Thymus (tissue), 11 donors: Measurements from ENCODE around the gene ARRDC5. TPM values are rescaled to one million over a fixed set of nuclear protein-coding genes. Genes with fewer than 3 reads are reported as not detected.
"Not testable (repeated sequence)": the region's sequence is repeated elsewhere in the genome, so short reads cannot be mapped to it uniquely, and the experiment has no call there.

ENCODE experiments used
- DNase-seq, 9 donors: peaks; one replicate each; pipeline ENCODE4 v3.0.0-alpha.2; 2013; ENCODE audit warnings: low spot score in 9 of 9, low read depth in 6 of 9, missing footprints in 1 of 9
- H3K27ac ChIP-seq, 2 donors: one replicate each; pipeline ENCODE4 v1.5.1; 2013; ENCODE audit warnings: control low read depth in 1 of 2, low read depth in 1 of 2, low read length in 1 of 2, mild to moderate bottlenecking in 1 of 2, moderate library complexity in 1 of 2
- H3K27me3 ChIP-seq, 2 donors: one replicate each; pipeline ENCODE4 v1.5.1; 2013; ENCODE audit warnings: low read length in 1 of 2; ENCODE audit not compliant: control insufficient read depth in 2 of 2, insufficient read depth in 1 of 2
- H3K36me3 ChIP-seq, 2 donors: one replicate each; pipeline ENCODE4 v1.5.1; 2013; ENCODE audit warnings: low read length in 1 of 2, mild to moderate bottlenecking in 1 of 2, moderate library complexity in 1 of 2; ENCODE audit not compliant: control insufficient read depth in 2 of 2, insufficient read depth in 2 of 2
- H3K4me1 ChIP-seq, 2 donors: one replicate each; pipeline ENCODE4 v1.5.1; 2013; ENCODE audit warnings: low read length in 2 of 2; ENCODE audit not compliant: control insufficient read depth in 2 of 2, insufficient read depth in 2 of 2
- H3K4me3 ChIP-seq, 2 donors: one replicate each; pipeline ENCODE4 v1.5.1; 2013; ENCODE audit warnings: low read length in 2 of 2, control low read depth in 1 of 2, mild to moderate bottlenecking in 1 of 2
- H3K9me3 ChIP-seq, 2 donors: one replicate each; pipeline ENCODE4 v1.5.1; 2013; ENCODE audit warnings: low read length in 1 of 2, mild to moderate bottlenecking in 1 of 2; ENCODE audit not compliant: control insufficient read depth in 2 of 2, insufficient read depth in 1 of 2
- WGBS: extraction: QIAGEN DNeasy Blood & Tissue Kit; methylation state at CpG from one replicate; pipeline ENCODE4 v1.1.7; 2013; 5-methylcytosine and 5-hydroxymethylcytosine counted together
- polyA plus RNA-seq: library from polyadenylated mRNA; stranded (reverse); fragments of 200-250 nt; gene quantifications from one replicate; pipeline ENCODE4 v1.2.3, GENCODE V29; 2013
- total RNA-seq: library from RNA; stranded (reverse); fragments of 120-200 nt; gene quantifications from one replicate; pipeline ENCODE4 v1.2.4, GENCODE V29; 2013
- donor health status: healthy.

The ARRDC5 gene
- total and polyA plus RNA-seq, 2 donors = 0.66 to 3.0 TPM

DNA sequence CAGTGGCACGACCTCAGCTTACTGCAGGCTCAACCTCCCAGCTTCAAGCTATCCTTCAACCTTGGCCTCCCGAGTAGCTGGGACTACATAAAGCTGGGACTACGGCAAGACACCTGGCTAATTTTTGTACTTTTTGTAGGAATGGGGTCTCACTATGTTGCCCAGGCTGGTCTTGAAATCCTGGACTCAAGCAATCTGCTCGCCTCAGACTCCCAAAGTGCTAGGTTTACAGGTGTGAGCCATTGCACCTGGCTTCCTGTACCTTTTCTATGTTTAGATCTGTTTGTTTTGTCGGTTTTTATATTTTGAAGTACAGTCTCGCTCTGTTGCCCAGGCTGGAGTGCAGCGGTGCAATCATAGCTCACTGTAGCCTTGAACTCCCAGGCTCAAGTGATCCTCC, 53.7 kb downstream of the ARRDC5 start:
- H3K36me3 ChIP-seq = peaks cover 42 to 67% of the 10 kb centered on the region in 2 donors
- WGBS = 97% methylated on average over 7 of the region's 7 CpGs
- DNase-seq = no peak
- H3K27ac ChIP-seq = no peak overlapping the region
- no peak overlapping the region for H3K4me3 ChIP-seq
- H3K9me3 ChIP-seq = no peaks in the 10 kb centered on the region
- H3K4me1 ChIP-seq = no peaks in the 10 kb centered on the region
- H3K27me3 ChIP-seq = no peaks in the 10 kb centered on the region

- H3K27ac ChIP-seq = no peak overlapping the region
- no peaks in the 10 kb centered on the region for H3K27me3 ChIP-seq
- no peak for DNase-seq
- H3K9me3 ChIP-seq = no peaks in the 10 kb centered on the region
- 95% methylated on average over 23 of the region's 23 CpGs for WGBS
- peaks cover 45 to 77% of the 10 kb centered on the region in 2 donors for H3K36me3 ChIP-seq
- no peak overlapping the region for H3K4me3 ChIP-seq
- H3K4me1 ChIP-seq = no peaks in the 10 kb centered on the region
Observed at GRCh38 chr19:4847190-4847973, 55.3 kb downstream of the ARRDC5 start.

DNA sequence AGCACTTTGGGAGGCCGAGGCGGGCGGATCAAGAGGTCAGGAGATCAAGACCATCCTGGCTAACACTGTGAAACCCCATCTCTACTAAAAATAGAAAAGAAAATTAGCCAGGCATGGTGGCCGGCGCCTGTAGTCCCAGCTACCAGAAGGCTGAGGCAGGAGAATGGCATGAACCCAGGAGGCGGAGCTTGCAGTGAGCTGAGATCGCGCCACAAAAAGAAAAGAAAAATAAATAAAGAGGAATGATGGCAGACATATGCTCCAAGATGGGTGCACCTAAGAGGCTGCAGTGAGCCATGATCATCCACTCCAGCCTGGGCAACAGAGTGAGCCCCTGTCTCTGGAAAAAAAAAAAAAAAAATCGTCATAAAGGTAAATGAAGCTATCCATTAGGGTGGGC, 56.7 kb downstream of the ARRDC5 start:
- not testable (repeated sequence) for H3K27me3 ChIP-seq, DNase-seq, H3K4me1 ChIP-seq, H3K4me3 ChIP-seq, H3K9me3 ChIP-seq, H3K27ac ChIP-seq
- 87% methylated on average over 9 of the region's 9 CpGs for WGBS
- H3K36me3 ChIP-seq = peaks cover 41 to 70% of the 10 kb centered on the region in 2 donors

DNA sequence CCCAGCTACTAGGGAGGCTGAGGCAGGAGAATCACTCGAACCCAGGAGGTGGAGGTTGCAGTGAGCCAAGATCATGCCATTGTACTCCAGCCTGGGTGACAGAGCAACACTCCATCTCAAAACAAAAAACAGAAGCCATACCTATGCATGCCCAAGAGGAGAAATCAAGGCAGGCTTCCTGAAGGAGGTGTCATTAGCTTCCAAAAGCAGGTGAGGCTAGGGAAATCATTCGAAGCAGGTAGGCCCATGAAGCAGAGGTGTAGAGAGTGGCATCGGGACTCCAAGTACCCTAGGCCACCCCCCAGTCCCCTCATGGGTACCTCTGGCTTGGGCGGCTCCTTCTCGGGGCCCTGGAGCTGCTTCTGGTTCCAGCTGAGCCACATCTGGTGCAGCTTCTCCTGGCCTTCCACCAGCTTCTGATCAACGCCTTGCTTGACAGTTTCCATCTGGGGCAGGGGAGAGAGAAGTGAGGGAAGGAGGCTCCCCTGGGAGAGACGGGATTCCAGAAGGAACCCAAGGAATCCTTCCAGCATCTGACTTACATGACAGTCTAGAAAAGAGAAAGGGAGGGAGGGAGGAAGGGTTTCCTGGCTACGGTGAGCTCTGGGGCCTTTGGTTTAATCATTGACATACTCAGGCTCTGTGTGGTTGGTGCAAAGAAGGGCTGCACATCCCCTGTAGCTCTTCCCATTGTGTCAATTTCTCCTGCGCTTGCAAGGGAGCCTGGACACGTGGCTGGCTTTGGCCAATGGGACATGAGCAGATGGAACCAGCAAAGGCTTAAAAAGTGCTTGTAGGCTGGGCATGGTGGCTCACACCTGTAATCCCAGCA, 58.1 kb downstream of the ARRDC5 start:
- peaks cover 38 to 59% of the 10 kb centered on the region in 2 donors for H3K36me3 ChIP-seq
- 97% methylated on average over 10 of the region's 10 CpGs for WGBS
- no peaks in the 10 kb centered on the region for H3K4me1 ChIP-seq
- H3K27me3 ChIP-seq = no peaks in the 10 kb centered on the region
- no peak for DNase-seq
- H3K9me3 ChIP-seq = no peaks in the 10 kb centered on the region
- H3K4me3 ChIP-seq = no peak overlapping the region
- H3K27ac ChIP-seq = no peak overlapping the region

DNA sequence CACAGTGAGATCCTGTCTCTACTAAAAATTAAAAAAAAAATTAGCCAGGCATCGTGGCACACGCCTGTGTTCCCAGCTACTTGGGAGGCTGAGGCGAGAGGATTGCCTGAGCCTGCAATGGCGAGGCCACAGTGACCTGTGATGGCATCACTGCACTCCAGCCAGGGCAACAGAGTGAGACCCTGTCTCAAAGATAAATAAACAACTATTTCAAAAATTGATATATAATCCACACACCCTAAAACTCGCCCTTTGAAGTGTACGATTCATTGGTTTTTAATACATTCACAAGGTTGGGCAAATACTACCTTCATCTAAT, 59.1 kb downstream of the ARRDC5 start:
- H3K9me3 ChIP-seq = no peaks in the 10 kb centered on the region
- no peak for DNase-seq
- peaks cover 45 to 62% of the 10 kb centered on the region in 2 donors for H3K36me3 ChIP-seq
- H3K4me3 ChIP-seq = no peak overlapping the region
- WGBS = 97% methylated on average over 6 of the region's 6 CpGs
- no peak overlapping the region for H3K27ac ChIP-seq
- no peaks in the 10 kb centered on the region for H3K4me1 ChIP-seq
- H3K27me3 ChIP-seq = no peaks in the 10 kb centered on the region

Other genes with a start within 250 kb of the ARRDC5 start
- 41.9 TPM for gene MYDGF, start 232.6 kb downstream of the ARRDC5 start, total RNA-seq
- 53.5 TPM for gene MYDGF, start 232.6 kb downstream of the ARRDC5 start, polyA plus RNA-seq
- gene DPP9, start 179.1 kb downstream of the ARRDC5 start, total RNA-seq = 13.4 TPM
- 37.9 TPM for gene DPP9, start 179.1 kb downstream of the ARRDC5 start, polyA plus RNA-seq
- gene FEM1A, start 111.2 kb downstream of the ARRDC5 start, total RNA-seq = 9.1 TPM
- 5.5 TPM for gene FEM1A, start 111.2 kb downstream of the ARRDC5 start, polyA plus RNA-seq
- gene TICAM1, start 71.2 kb downstream of the ARRDC5 start, total RNA-seq = 0.66 TPM
- 4.7 TPM for gene TICAM1, start 71.2 kb downstream of the ARRDC5 start, polyA plus RNA-seq
- gene PLIN3, start 35.2 kb downstream of the ARRDC5 start, total RNA-seq = 31.0 TPM
- 45.8 TPM for gene PLIN3, start 35.2 kb downstream of the ARRDC5 start, polyA plus RNA-seq
- gene UHRF1, start 6.6 kb upstream of the ARRDC5 start, total RNA-seq = 71.7 TPM
- gene UHRF1, start 6.6 kb upstream of the ARRDC5 start, polyA plus RNA-seq = 4.3 TPM
- gene KDM4B, start 66.2 kb upstream of the ARRDC5 start, total RNA-seq = 8.6 TPM
- 24.6 TPM for gene KDM4B, start 66.2 kb upstream of the ARRDC5 start, polyA plus RNA-seq